ENCODE data around the gene CCDC28A.

GRCh38 chr6:138782243-138782642 is 8.7 kb downstream of the CCDC28A start:
- no peak for TF ChIP-seq CTCF (IDR thresholded peaks at IDR 0.05)
- no peak for TF ChIP-seq POLR2AphosphoS5 (IDR thresholded peaks at IDR 0.05)
- TF ChIP-seq POLR2A (IDR thresholded peaks at IDR 0.05): no peak
